Medulla oblongata (tissue), 1 donor: ENCODE data around the gene SPTLC2.
"Not testable (repeated sequence)": the region's sequence is repeated elsewhere in the genome, so short reads cannot be mapped to it uniquely, and the experiment has no call there.

ENCODE experiments used
- DNase-seq: peaks from one replicate; pipeline ENCODE4 v3.0.0-alpha.2; 2015; ENCODE audit errors: extremely low spot score

The SPTLC2 gene

GRCh38 chr14:77588411-77589025 is 27.9 kb downstream of the SPTLC2 start:
- not testable (repeated sequence) for DNase-seq

DNA sequence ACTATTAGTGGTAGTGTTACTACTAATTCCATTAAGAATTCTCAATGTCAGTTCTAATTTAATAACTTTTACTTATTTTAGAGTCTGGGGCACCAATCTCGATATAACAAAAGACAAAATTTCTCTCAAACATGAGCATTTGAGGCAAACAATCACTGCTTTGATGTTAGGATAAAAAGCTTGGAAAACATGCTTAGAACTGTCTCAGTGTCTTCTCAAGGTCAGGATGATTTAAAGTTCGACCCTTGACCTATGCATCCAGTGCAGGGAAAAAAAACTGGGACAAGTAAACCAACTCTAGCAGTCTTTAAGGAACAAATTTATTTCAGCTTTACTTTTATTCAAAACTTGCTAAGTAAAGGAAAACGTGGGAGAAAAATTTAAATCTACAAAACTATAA is 31.1 kb downstream of the SPTLC2 start:
- DNase-seq: no peak

DNA sequence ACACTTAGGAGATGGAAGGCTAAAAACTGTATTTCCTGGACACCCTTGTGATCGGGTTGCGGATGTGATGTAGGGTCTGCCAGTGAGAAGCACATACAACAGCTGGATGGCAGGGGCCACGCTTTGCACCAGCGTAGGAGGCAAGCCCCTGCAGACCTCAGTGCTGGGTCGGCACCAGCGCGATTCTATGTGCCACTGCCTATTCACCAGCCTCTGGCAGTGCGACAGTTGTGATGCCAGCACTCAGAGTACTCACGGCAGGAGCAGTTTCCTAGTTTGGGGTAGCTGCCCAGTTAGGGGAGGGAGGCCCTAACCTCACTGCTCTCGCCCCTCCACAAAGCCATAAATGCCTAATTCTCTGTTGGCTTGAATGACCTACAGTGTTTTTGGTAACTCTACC is 31.6 kb downstream of the SPTLC2 start:
- DNase-seq: peak; percentile 68

- no peak for DNase-seq
Measured at GRCh38 chr14:77583657-77584056, 32.8 kb downstream of the SPTLC2 start.

- DNase-seq: no peak
Measured at GRCh38 chr14:77582511-77582910, 33.9 kb downstream of the SPTLC2 start.

GRCh38 chr14:77580964-77581505 is 35.4 kb downstream of the SPTLC2 start:
- DNase-seq: no peak

DNA sequence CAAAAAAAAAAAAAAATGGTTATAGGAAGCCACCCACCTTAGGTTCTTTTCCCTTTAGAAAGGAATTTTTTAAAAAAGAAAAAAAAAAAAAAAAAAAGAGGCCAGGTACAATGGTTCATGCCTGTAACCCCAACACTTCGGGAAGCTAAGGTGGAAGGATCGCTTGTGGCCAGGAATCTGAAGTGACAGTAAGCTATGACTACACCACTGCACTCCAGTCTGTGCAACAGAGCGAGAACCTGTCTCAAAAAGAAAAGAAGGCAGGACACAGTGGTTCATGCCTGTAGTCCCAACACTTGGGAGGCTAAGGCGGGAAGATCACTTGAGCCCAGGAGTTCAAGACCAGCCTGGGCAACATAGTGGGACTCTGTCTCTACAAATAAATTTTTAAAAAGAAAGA is 36.0 kb downstream of the SPTLC2 start:
- DNase-seq: no peak

GRCh38 chr14:77579780-77580179 is 36.7 kb downstream of the SPTLC2 start:
- DNase-seq: no peak

- DNase-seq: no peak
Measured at GRCh38 chr14:77579065-77579464, 37.4 kb downstream of the SPTLC2 start.

DNA sequence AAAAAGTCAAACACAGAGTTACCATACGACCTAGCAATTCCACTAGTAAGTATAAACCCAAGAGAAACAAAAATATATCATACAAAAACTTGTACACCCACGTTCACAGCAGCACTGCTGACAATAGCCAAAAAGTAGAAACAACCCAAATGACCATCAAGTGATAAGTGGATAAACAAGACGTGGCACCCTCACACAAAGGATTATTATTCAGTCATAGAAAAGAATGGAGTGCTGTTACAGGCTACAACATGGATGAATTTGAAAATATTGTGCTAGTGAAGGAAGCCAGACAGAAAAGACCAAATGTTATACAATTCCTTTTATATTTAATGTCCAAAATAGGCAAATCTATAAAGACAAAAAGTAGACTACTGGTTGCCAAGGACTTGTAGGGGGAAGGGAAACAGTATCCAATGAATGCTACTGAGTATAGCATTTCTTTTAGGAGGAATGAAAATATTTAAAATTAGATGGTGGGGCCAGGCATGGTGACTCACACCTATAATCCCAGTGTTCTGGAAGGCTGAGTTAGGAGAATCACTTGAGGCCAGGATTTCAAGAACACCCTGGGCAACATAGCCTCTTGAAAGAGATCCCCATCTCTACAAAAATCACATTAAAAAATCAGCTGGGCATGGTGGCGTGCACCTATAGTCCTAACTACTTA is 41.9 kb downstream of the SPTLC2 start:
- DNase-seq: peak; percentile 75

GRCh38 chr14:77573964-77574363 is 42.5 kb downstream of the SPTLC2 start:
- no peak for DNase-seq

- DNase-seq: no peak
Measured at GRCh38 chr14:77570706-77571268, 45.6 kb downstream of the SPTLC2 start.

DNA sequence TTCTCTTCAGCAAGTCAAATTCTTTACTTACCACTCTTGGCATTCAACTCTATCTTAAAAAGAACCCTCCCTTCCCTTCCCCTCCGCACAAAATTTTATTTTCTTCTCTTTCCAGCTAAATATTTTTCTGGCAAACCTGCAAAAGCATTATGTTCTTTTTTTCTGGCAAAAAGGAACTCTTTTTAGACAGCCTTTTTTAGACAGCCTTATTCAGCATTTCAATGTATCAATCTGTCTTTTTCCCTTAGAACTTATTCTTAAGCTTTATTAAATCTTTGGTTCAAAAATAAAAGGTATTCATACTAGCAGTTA is 50.5 kb downstream of the SPTLC2 start:
- no peak for DNase-seq

GRCh38 chr14:77565289-77565993 is 51.0 kb downstream of the SPTLC2 start:
- DNase-seq: peak; percentile 44

- DNase-seq: no peak
Measured at GRCh38 chr14:77562681-77563080, 53.8 kb downstream of the SPTLC2 start.

DNA sequence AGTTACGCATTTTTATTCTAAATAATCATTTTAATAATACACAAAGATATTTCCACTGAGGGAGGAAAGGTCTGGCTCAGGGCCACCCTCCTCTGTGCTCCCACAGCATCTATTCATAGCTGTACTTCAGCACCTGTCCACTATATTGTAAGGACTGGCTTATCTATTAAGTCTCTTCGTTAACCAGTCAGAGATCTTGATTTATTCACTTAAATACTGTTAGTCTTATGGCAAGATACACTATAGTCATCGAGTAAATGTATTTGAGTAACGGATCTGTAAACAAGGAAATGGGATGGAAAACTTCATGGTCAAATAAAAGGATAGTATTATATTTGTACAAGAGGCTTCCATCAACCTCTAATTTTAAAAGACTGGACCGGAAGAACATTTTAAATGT is 54.6 kb downstream of the SPTLC2 start:
- no peak for DNase-seq

DNA sequence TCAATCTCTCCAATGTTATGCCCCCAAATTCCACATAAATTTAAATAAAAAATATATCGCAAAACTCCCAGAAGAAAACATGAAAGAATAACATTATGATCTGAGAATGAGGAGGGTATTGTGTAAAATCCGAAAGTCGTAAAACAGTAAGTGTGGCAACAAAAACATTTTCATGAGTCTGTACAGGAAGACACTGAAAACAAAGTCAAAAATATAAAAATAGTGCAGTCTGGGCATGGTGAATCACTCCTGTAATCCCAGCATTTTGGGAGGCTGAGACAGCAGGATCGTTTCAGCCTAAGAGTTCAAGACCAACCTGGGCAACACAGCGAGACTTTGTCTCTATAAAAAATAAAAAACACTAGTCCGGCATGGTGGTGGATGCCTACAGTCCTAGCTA is 57.1 kb downstream of the SPTLC2 start:
- no peak for DNase-seq

DNA sequence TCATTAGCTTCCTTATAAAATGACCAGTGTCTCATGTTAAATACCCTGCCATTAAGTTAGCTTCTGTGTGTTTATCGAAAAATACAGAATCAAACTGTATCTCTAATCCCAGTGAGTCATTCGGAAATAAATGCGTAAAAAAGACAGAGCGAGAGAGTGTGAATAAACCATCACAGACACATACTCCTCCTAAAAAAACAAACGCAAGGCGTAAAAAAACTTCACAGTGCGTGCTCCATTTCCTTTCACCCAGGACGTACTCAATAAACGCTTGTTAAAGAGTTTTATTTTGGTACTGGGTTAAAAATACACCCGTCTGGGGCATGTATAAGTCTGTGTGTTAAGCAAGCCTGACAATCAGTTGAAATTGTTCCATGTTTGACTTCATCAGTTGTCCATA is 59.0 kb downstream of the SPTLC2 start:
- DNase-seq: no peak

- DNase-seq: peak; percentile 43
Measured at GRCh38 chr14:77556946-77557345, 59.5 kb downstream of the SPTLC2 start.

DNA sequence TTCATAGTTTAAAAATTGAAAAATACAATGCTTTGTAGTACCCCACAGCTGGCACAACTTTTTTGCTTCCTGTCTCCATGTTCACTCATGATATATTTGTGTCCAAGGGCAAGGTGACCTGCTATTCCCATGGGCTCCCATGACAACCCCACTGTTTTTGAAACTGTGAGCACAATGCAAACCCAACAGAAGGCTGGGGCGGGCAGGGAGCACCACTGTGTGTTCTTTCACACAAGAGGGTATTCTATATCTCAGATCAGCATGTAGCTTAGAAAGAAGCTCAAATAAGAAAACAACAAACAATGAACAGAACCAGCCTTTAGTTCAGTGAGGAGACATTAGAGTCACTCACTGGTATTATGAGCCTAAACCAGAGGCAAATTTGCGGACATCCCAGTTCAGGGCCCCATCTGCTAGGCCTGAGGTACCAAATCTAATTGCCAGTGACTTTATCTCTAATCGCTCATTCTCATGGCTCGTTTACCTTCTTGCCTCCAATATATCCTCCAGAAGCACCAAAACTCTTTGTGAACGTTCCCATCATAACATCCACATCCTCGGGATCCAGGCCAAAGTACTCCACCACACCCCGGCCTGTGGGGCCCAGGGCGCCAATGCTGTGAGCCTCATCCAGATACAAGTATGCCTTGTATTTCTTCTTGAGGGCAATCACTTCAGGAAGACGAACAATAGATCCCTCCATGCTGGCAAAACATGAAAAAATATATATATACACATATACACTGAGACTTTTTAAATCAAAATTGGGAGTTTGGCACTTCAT is 61.4 kb downstream of the SPTLC2 start:
- peak; percentile 66 for DNase-seq

DNA sequence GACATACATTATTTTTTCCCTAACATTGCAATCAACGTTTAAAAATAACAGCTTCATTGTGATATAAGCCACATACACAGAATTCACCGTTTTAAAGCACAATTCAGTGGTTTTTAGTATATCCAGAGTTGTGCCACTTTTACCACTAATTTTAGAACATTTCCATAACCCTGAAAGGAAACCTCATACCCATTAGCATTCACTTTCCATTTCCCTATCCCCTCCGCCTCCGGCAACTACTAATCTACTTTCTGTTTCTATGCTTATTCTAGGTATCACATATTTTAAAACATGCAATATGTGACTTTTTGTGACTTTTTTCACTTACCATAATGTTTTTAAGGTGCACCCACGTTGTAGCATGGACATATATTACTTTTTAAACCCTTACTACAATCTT is 62.2 kb downstream of the SPTLC2 start:
- DNase-seq: no peak

- DNase-seq: no peak
Measured at GRCh38 chr14:77549451-77549850, 67.0 kb downstream of the SPTLC2 start.
